HepG2 (cell line): ENCODE results near the gene CA10. TPM values are rescaled to one million over a fixed set of nuclear protein-coding genes. Genes with fewer than 3 reads are reported as not detected.

ENCODE experiments used
- ATAC-seq: fragments of 200-7000 bp; cut with Tn5 transposase; 3 replicates; pipeline ENCODE4 v1.9.1; 2020; ENCODE audit warnings: mild to moderate bottlenecking, moderate library complexity
- BruUV-seq: library from RNA; stranded (reverse); fragments of 400-500 nt; replicated peaks from 2 replicates; lab custom pipeline; 2021; lab: Mats Ljungman, UMichigan
- CTCF ChIA-PET: fragments of 300-600 bp; formaldehyde crosslinking; extraction: SDS; loops from one replicate; lab custom pipeline; 2021; ENCODE audit warnings: low total read pairs, inconsistent platforms, low intra/inter-chr PET ratio; lab: Yijun Ruan, JAX
- POLR2A ChIA-PET: fragments of 350-600 bp; sonication (Branson Sonifier 250); formaldehyde crosslinking; loops from one replicate; lab custom pipeline; 2020; ENCODE audit warnings: antibody characterized with exemption, inconsistent platforms; lab: Yijun Ruan, JAX
- DNase-seq: peaks from one replicate; pipeline ENCODE4 v3.0.0-alpha.2; 2015; ENCODE audit warnings: low spot score
- FAIRE-seq: peaks from 3 replicates; lab custom pipeline; 2011; peaks lifted over from hg19 to GRCh38; lab: Jason Lieb, UNC
- H2AFZ ChIP-seq: one replicate; pipeline ENCODE4 v1.6.1; 2011; ENCODE audit warnings: low read length, inconsistent platforms
- H3K27ac ChIP-seq: fragments of 300-600 bp; 3 replicates; pipeline ENCODE4 v1.8.0; 2011; ENCODE audit warnings: mixed run types, mild to moderate bottlenecking, mixed read lengths, low read length, inconsistent platforms; ENCODE audit not compliant: insufficient read depth; ENCODE audit errors: extremely low read length
- H3K27me3 ChIP-seq, 2 experiments: fragments of 200-600 bp in 1 of 2; 2 replicates in 1 of 2; 3 replicates in 1 of 2; pipeline versions ENCODE4 v1.6.0 to v1.8.0; 2011; ENCODE audit warnings: low read length in 2 of 2, mild to moderate bottlenecking in 2 of 2, moderate library complexity in 2 of 2, inconsistent platforms in 1 of 2; ENCODE audit not compliant: insufficient read depth in 2 of 2, control insufficient read depth in 1 of 2
- H3K36me3 ChIP-seq, 2 experiments: fragments of 200-600 bp in 1 of 2; replicated peaks in 1 of 2; 2 replicates in 1 of 2; 3 replicates in 1 of 2; pipeline versions ENCODE4 v1.5.1 to v1.8.0; 2011; ENCODE audit warnings: low read length in 2 of 2, inconsistent platforms in 1 of 2; ENCODE audit not compliant: insufficient read depth in 2 of 2, control insufficient read depth in 1 of 2
- H3K4me1 ChIP-seq: 2 replicates; pipeline ENCODE4 v1.5.1; 2012; ENCODE audit warnings: low read length, inconsistent platforms; ENCODE audit not compliant: insufficient read depth
- H3K4me2 ChIP-seq: 2 replicates; pipeline ENCODE4 v1.6.0; 2011; ENCODE audit warnings: low read depth, low read length, inconsistent platforms
- H3K4me3 ChIP-seq, 3 experiments: fragments of 200-600 bp in 1 of 3; sonication (generic), shearing (Covaris generic) in 1 of 3; replicated peaks in 1 of 3; 2 replicates each; pipeline ENCODE4 v1.5.1; 2011 to 2016; ENCODE audit warnings: low read length in 3 of 3, inconsistent platforms in 2 of 3, low read depth in 2 of 3, mild to moderate bottlenecking in 2 of 3, control low read depth in 1 of 3, mixed read lengths in 1 of 3; ENCODE audit not compliant: insufficient read depth in 1 of 3
- H3K79me2 ChIP-seq: one replicate; pipeline ENCODE4 v1.6.1; 2011; ENCODE audit warnings: low read length, inconsistent platforms; ENCODE audit not compliant: insufficient read depth
- H3K9ac ChIP-seq: 2 replicates; pipeline ENCODE4 v1.6.0; 2011; ENCODE audit warnings: mild to moderate bottlenecking, low read depth, low read length, inconsistent platforms; ENCODE audit not compliant: insufficient read depth
- H3K9me3 ChIP-seq: 2 replicates; pipeline ENCODE4 v1.5.1; 2012; ENCODE audit warnings: mild to moderate bottlenecking, low read length
- H4K20me1 ChIP-seq: 2 replicates; pipeline ENCODE4 v1.6.0; 2011; ENCODE audit warnings: inconsistent platforms, mild to moderate bottlenecking, low read length, moderate library complexity; ENCODE audit not compliant: insufficient read depth
- AHR ChIP-seq: IDR thresholded peaks from 2 replicates; pipeline ENCODE4 v1.6.1; 2018; ENCODE audit warnings: missing genetic modification reagents, missing compliant biosample characterization
- ATF7-NPFF ChIP-seq: sonication (generic); formaldehyde crosslinking; IDR thresholded peaks from 2 replicates; pipeline ENCODE4 v1.8.1; 2023; ENCODE audit warnings: mild to moderate bottlenecking, low read depth, missing genetic modification reagents, moderate library complexity
- BCL6 ChIP-seq: IDR thresholded peaks from 2 replicates; pipeline ENCODE4 v1.6.1; 2016; ENCODE audit warnings: missing genetic modification reagents, missing compliant biosample characterization
- CHD2 ChIP-seq: IDR thresholded peaks from 2 replicates; pipeline ENCODE4 v1.6.1; 2011; ENCODE audit warnings: low read depth, low read length, improper control_type of control experiment
- RFX3 ChIP-seq: IDR thresholded peaks from 2 replicates; pipeline ENCODE4 v1.6.1; 2016; ENCODE audit warnings: missing biosample characterization, missing genetic modification reagents
- RXRA ChIP-seq: sonication (generic); formaldehyde crosslinking; IDR thresholded peaks from 2 replicates; pipeline ENCODE4 v1.5.1; 2020; ENCODE audit warnings: missing genetic modification reagents
- SP4 ChIP-seq: sonication (generic); formaldehyde crosslinking; IDR thresholded peaks from 2 replicates; pipeline ENCODE4 v1.8.1; 2023; ENCODE audit warnings: mild to moderate bottlenecking, missing genetic modification reagents
- ZNF101 ChIP-seq: sonication (generic); formaldehyde crosslinking; IDR thresholded peaks from 2 replicates; pipeline ENCODE4 v1.4.0; 2020; ENCODE audit warnings: mild to moderate bottlenecking, low read depth, missing genetic modification reagents, borderline replicate concordance
- ZNF550 ChIP-seq: sonication (generic); formaldehyde crosslinking; IDR thresholded peaks from 2 replicates; pipeline ENCODE4 v1.4.0; 2020; ENCODE audit warnings: mild to moderate bottlenecking, missing genetic modification reagents, borderline replicate concordance
- WGBS: methylation state at CpG from one replicate; pipeline ENCODE4 v1.1.6; 2017; ENCODE audit warnings: low lambda C conversion rate; 5-methylcytosine and 5-hydroxymethylcytosine counted together
- in situ Hi-C: cut with HindIII; loops from 2 replicates; pipeline ENCODE4 v1.10.0; 2017; ENCODE audit warnings: low pct_unique_long_range_greater_than_20kb; ENCODE audit not compliant: extremely low pct_ligation_motif_present
- intact Hi-C: fragments of 100-400 bp; cut with micrococcal nuclease; formaldehyde crosslinking; loops from one replicate; pipeline ENCODE4 v1.10.0; 2022; ENCODE audit not compliant: unreplicated experiment
- polyA plus RNA-seq, 8 experiments: library from polyadenylated mRNA; depleted of rRNA in 3 of 8; stranded (reverse) in 7 of 8; unstranded in 1 of 8; fragments of >200 nt; fragmentation: Illumina TruSeq in 4 of 8; extraction: Trizol in 4 of 8; gene quantifications; 2 replicates each; pipeline versions ENCODE4 v1.2.1 to v1.2.3, GENCODE V29; 2011 to 2016; ENCODE audit warnings: low read depth in 4 of 8, missing spikeins in 1 of 8, mixed read lengths in 1 of 8; ENCODE audit not compliant: insufficient read depth in 1 of 8
- total RNA-seq, 5 experiments: library from RNA; depleted of rRNA; stranded (reverse); fragments of >200 nt; fragmentation: Illumina TruSeq; extraction: Trizol; gene quantifications; 2 replicates each; pipeline ENCODE4 v1.2.3, GENCODE V29; 2016; ENCODE audit warnings: low read depth in 1 of 5
- TF ChIP-seq, protein P1 (sequence below): sonication (generic); formaldehyde crosslinking; IDR thresholded peaks from 2 replicates; pipeline ENCODE4 v1.4.0; 2020; ENCODE audit warnings: low read depth, missing genetic modification reagents
- TF ChIP-seq, protein P2 (sequence below): sonication (generic); formaldehyde crosslinking; IDR thresholded peaks from 2 replicates; pipeline ENCODE4 v1.4.0; 2020; ENCODE audit warnings: missing genetic modification reagents
- TF ChIP-seq, protein P3 (sequence below): sonication (generic); formaldehyde crosslinking; conservative IDR thresholded peaks from 2 replicates; pipeline ENCODE4 v1.8.0; 2022; ENCODE audit warnings: low read depth, missing genetic modification reagents
- TF ChIP-seq, protein P4 (sequence below): sonication (generic); formaldehyde crosslinking; IDR thresholded peaks from 2 replicates; pipeline ENCODE4 v1.4.0; 2020; ENCODE audit warnings: mild to moderate bottlenecking, missing genetic modification reagents
- TF ChIP-seq, protein P5 (sequence below): IDR thresholded peaks from 2 replicates; pipeline ENCODE4 v1.6.1; 2016; ENCODE audit warnings: low read depth

The CA10 gene
- total and polyA plus RNA-seq, 2 of the 13 experiments (the other 11 are each of a cell fraction or from before 2014, with no cell fraction given), result not detected

DNA sequence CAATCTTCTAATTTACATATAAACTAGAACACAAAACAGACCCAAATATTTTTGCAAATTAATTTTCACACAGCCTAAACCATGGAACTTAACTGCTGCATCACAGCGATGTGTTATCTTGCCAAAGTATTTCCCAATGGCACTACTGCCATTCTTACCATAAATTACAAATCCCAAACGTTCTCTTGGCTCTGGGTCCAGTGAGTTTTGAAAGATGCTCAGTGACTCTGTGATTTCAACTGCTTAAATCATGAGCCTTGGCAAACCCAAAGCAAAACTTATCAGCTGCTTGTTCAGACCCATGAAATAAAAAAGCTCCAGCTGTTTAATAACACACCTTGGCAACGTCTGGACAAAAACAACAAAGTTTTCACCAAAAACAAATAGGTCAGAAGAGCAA is 223.0 kb downstream of the CA10 start (continued):
- TF ChIP-seq, protein P1, sequence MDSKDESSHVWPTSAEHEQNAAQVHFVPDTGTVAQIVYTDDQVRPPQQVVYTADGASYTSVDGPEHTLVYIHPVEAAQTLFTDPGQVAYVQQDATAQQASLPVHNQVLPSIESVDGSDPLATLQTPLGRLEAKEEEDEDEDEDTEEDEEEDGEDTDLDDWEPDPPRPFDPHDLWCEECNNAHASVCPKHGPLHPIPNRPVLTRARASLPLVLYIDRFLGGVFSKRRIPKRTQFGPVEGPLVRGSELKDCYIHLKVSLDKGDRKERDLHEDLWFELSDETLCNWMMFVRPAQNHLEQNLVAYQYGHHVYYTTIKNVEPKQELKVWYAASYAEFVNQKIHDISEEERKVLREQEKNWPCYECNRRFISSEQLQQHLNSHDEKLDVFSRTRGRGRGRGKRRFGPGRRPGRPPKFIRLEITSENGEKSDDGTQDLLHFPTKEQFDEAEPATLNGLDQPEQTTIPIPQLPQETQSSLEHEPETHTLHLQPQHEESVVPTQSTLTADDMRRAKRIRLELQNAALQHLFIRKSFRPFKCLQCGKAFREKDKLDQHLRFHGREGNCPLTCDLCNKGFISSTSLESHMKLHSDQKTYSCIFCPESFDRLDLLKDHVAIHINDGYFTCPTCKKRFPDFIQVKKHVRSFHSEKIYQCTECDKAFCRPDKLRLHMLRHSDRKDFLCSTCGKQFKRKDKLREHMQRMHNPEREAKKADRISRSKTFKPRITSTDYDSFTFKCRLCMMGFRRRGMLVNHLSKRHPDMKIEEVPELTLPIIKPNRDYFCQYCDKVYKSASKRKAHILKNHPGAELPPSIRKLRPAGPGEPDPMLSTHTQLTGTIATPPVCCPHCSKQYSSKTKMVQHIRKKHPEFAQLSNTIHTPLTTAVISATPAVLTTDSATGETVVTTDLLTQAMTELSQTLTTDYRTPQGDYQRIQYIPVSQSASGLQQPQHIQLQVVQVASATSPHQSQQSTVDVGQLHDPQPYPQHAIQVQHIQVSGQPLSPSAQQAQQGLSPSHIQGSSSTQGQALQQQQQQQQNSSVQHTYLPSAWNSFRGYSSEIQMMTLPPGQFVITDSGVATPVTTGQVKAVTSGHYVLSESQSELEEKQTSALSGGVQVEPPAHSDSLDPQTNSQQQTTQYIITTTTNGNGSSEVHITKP, result no peak
- no peak for TF ChIP-seq ZNF101 (CRISPR knock-in tag)
- TF ChIP-seq, protein P2, sequence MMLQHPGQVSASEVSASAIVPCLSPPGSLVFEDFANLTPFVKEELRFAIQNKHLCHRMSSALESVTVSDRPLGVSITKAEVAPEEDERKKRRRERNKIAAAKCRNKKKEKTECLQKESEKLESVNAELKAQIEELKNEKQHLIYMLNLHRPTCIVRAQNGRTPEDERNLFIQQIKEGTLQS, result no peak
- TF ChIP-seq, all 625 proteins: peak for 0

DNA sequence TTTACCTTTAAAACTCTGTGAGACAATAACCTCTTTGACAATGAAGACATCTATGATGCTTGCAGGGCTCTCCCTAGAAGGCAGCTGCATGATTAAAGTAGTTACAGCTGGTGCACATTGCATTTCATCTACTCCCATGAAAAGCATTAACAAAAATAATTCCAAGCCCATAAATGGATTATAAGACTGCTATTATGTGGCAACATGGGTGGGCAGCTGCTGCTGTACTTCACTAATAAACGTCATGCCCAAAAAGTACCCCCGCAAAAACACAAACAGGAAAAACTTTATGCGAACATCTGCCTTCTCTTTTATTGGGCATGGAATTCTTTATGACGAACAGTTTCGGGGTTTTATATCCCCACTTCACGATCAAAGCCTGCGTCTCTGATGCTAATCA is 224.9 kb downstream of the CA10 start:
- Histone ChIP-seq H3K9me3 (no peaks in the 10 kb centered on the region; the same call in 1 of the 2 replicates), H2AFZ (no peak overlapping the region), H3K36me3 (no peaks in the 10 kb centered on the region), H3K79me2 (no peaks in the 10 kb centered on the region), H3K4me2 (no peak overlapping the region), H3K4me1 (no peaks in the 10 kb centered on the region), H4K20me1 (no peaks in the 10 kb centered on the region), H3K9ac (no peak overlapping the region), H3K4me3 (no peak overlapping the region), H3K27me3 (no peaks in the 10 kb centered on the region), H3K27ac (no peak overlapping the region)
- FAIRE-seq, result no peak
- intact Hi-C loops (no loop called here), in situ Hi-C loops (no loop called here)
- POLR2A ChIA-PET, result no interaction called here
- no TSS peak for BruUV-seq
- WGBS, result 9% methylated on average over 7 of the region's 7 CpGs
- no peak for DNase-seq
- TF ChIP-seq, protein P3, sequence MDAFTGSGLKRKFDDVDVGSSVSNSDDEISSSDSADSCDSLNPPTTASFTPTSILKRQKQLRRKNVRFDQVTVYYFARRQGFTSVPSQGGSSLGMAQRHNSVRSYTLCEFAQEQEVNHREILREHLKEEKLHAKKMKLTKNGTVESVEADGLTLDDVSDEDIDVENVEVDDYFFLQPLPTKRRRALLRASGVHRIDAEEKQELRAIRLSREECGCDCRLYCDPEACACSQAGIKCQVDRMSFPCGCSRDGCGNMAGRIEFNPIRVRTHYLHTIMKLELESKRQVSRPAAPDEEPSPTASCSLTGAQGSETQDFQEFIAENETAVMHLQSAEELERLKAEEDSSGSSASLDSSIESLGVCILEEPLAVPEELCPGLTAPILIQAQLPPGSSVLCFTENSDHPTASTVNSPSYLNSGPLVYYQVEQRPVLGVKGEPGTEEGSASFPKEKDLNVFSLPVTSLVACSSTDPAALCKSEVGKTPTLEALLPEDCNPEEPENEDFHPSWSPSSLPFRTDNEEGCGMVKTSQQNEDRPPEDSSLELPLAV, result no peak
- TF ChIP-seq, protein P4, sequence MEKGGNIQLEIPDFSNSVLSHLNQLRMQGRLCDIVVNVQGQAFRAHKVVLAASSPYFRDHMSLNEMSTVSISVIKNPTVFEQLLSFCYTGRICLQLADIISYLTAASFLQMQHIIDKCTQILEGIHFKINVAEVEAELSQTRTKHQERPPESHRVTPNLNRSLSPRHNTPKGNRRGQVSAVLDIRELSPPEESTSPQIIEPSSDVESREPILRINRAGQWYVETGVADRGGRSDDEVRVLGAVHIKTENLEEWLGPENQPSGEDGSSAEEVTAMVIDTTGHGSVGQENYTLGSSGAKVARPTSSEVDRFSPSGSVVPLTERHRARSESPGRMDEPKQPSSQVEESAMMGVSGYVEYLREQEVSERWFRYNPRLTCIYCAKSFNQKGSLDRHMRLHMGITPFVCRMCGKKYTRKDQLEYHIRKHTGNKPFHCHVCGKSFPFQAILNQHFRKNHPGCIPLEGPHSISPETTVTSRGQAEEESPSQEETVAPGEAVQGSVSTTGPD (CRISPR knock-in tag), result no peak
- TF ChIP-seq ATF7-NPFF, result no peak
- TF ChIP-seq SP4 (CRISPR knock-in tag), result no peak
- TF ChIP-seq, protein P5, sequence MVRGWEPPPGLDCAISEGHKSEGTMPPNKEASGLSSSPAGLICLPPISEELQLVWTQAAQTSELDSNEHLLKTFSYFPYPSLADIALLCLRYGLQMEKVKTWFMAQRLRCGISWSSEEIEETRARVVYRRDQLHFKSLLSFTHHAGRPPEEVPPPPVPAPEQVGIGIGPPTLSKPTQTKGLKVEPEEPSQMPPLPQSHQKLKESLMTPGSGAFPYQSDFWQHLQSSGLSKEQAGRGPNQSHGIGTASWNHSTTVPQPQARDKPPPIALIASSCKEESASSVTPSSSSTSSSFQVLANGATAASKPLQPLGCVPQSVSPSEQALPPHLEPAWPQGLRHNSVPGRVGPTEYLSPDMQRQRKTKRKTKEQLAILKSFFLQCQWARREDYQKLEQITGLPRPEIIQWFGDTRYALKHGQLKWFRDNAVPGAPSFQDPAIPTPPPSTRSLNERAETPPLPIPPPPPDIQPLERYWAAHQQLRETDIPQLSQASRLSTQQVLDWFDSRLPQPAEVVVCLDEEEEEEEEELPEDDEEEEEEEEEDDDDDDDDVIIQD (CRISPR knock-in tag), result no peak
- TF ChIP-seq CHD2, result no peak
- TF ChIP-seq AHR, result no peak
- TF ChIP-seq RXRA, result no peak
- no peak for TF ChIP-seq BCL6 (CRISPR knock-in tag)
- no peak for TF ChIP-seq RFX3 (CRISPR knock-in tag)
- TF ChIP-seq ZNF550, result no peak
- no peak for ATAC-seq
- CTCF ChIA-PET, result no interaction called here
